Measurements from ENCODE around the gene NPM3.

NPM3 gene

DNA sequence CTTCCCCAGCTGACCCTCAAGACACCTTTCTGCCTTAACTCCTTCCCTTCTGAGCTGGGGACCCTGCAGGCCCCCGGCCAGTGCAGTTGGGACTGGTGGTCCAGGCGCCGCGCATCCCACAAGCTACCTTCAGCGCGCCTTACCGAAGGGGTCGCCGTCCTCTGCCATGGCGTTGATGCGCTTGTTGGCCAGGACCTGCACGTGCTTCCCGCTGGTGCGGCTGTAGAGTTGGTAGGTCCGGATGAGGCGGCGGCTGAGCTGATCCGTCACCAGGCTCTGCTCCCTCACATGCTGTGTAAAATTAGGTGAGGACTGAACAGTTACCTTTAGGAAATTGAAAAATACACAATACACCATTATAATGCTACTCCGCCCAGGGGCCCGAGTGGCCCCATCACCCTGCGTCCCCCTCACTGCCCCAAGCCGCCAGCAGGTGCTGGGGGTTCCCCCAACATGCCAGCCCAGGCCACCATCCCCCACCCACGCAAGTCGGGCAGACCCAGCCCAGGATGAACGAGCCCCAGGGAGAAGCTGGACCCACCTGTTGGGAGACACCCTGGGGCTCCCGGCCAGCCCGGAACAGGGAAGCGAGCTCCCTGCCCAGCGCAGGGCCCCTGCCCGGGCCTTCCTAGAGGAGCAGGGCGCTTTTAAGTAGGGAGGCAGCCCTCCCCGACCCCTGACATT lies 8.5 kb downstream of the NPM3 start:
- DNase-seq (ENCODE audit: low read depth) = no peak

DNA sequence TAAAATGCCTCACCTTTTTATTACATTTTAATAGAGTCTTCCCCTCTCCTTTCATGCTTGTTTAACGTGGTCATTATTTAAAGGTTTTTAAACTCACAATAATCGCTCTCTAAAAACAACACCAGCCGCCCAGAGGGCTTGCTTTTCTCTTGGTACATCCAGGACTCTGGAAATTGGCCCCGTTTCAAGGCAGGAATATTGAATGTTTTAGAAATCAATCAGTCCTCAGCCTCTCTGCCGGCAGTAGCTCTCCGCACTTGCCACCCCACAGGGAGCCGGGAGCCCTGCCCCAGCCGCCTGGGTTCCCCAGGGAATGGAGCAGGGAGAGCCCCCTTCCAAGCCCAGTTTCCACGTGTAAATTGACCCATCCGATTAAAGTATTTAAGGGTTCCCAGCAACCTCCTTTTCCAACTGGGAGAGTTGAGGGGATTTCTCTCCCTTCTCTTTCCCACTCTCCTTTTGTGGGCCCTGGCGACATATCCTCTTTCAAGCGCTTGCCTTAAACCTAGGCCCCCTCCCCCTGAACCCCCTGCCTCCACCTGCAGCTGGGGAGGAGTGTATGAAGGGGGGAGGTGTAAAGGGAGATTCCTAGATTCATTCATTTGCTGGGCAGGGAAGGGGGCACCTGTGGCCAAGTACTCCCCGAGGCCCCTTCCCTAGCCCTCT lies 9.2 kb downstream of the NPM3 start:
- no peak for DNase-seq (ENCODE audit: low read depth)

DNA sequence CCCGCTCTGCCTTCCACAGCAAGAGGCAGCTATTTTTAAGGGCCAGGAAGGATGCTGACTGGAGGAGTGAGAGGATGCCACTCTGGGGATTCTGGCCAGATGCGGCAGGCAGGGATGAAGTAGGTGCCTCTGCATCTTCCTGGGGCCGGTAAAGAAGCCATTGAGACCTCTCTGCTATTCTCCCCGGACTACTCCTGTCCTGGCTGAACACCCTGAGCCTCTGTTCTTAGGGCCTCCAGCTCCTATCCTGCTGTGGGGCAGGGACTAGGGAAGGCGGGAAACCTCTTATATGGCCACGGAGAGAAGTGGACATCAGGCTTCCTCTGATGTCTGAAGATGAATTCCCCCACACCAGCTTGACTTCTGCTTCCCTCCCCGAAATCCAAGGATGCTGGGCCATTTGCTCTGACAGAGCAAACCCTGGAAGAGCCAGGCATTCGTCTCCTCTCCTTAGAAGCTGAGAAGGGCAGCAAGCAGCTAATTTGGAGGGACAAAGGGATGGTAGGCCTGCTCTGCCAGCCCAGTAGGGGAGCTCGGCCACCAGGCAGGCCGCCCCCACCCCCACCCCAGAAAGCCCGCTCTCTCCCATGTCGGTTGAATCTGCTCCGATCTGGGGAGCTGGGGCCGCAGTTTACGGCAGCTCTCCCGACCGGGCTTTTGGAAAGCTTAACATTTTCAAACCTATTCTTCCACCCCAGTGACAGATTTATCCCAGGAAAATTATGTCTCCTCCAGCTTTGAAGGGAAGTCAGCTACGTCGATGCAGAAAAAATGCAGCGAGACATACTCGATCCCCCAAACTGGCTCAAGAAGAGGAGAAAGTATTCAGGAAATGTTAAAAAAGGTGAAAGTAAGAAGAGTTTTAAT lies 10.1 kb downstream of the NPM3 start:
- no peak for DNase-seq (ENCODE audit: low read depth)

GRCh38 chr10:101772017-101772894 lies 11.0 kb downstream of the NPM3 start:
- no peak for DNase-seq (ENCODE audit: low read depth)

- no peak for DNase-seq (ENCODE audit: low read depth)
Measured at GRCh38 chr10:101771380-101771779, 11.9 kb downstream of the NPM3 start.

GRCh38 chr10:101770331-101771215 lies 12.7 kb downstream of the NPM3 start:
- no peak for DNase-seq (ENCODE audit: low read depth)

GRCh38 chr10:101769541-101770180 lies 13.6 kb downstream of the NPM3 start:
- DNase-seq (ENCODE audit: low read depth) = no peak

GRCh38 chr10:101768791-101769170 lies 14.5 kb downstream of the NPM3 start:
- DNase-seq (ENCODE audit: low read depth) = no peak

DNA sequence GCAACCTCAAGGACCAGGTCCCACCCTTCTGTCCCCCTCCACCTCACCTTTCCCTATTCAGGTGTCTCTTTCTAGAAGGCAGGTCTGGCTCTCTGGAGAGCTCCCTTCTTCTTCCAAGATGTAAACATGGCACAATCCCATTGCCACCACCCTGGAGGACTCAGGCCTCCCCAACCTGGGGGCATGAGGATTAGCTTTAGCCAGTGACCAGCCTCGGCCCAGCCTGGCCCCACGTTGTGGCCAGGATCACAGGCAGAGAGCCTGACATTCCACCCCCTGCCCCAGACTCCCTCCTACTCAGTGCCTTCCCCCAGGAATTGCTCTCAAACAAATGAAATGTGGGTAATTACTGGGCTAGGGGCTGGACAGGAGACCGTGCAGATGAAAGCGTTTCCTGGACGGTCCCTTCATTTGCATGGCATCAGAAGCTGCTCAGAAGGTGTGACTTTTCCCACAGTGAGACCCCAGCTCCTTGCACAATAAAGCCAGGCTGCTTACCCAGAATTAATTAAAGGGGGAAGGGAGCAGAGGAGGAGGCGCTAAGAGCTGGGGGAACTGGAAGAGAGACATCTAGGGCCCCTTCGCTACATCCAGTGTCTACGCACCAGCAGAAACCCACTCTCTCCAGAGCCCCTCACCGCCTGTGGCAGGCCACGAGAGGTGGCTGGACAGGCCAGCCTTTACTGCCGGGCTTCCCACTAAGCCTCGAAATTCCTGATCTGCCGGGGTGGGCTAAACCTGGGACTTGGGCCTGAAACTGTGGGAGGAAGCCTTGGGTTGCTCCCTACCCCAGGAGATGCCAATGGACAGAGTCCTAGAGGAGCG lies 15.1 kb downstream of the NPM3 start:
- DNase-seq (ENCODE audit: low read depth) = no peak

- no peak for DNase-seq (ENCODE audit: low read depth)
Measured at GRCh38 chr10:101767600-101767945, 15.7 kb downstream of the NPM3 start.

- DNase-seq (ENCODE audit: low read depth) = no peak
Measured at GRCh38 chr10:101766753-101767599, 16.3 kb downstream of the NPM3 start.

GRCh38 chr10:101766306-101766705 lies 16.9 kb downstream of the NPM3 start:
- no peak for DNase-seq (ENCODE audit: low read depth)

DNA sequence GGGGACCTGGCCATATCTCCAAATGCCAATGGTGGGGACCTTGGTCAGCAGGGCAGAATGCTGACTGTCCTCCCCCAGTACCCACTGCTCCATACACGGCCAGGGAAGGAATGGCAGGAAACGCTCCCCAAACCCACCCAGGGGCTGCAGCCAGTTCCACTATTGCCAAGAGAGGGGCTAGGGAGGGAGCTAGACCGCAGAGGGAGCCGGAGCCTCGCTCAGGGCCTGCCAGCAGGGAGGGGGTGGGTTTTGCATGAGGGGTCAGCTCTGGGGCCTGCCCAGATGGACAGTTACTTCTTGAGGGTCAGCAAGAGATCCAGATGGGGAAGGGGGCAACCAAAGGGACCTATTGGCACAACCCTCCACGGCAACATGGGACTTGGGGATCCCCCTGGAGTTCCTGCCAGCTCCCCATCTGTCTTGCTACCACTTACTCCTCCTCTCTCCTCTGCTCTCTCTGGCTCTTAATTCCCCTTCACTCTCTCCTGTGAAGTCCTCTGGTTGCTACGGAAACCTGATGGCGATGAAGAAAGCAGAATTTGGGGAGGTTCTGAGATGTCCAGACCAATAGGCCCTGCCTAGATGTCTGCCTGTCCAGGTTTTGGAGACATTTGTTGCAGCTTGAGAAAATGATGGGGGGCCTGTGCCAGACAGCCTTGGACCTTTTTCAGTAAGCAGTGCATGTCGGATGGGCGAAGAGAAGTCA lies 20.0 kb downstream of the NPM3 start:
- no peak for DNase-seq (ENCODE audit: low read depth)

DNA sequence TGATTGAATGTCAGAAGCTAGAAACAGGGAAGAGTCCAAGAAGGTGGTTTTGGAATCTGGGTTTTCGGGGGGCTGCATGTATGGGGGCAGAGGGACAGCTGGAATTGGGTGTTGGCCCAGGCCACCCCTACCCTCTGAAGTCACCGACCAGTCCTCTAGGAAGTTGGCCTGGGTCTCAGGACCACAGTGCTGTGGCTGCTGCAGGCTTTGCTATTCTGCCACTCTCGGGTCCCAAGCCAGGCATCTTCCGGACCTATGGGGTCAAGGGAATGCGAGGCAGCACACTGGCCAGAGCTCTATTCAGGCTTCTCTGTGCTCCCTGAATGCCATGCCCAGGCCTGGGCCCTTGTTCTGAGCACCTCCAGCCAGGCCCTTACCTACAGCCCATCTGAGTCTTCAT lies 20.5 kb downstream of the NPM3 start:
- DNase-seq (ENCODE audit: low read depth) = no peak

DNA sequence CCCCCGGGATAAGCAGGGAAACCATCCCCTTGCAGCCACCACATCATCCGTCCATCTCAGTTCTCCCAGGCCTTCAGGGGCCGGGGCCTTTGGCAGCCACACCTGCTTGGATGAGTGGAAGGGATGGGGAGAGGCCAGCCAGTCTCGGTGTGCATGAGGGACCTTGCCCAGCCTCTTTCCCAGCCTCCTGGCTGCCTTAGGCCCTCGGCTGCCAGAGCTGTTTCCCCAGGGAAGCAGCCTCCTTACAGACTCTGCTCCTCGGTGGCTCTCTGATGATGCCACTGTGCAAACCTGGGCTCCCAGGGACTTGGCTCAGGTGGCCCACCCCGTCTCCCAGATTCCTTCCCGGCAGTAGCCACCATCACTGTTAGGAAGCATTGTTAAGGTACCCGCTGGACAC lies 22.0 kb downstream of the NPM3 start:
- DNase-seq (ENCODE audit: low read depth) = no peak

DNA sequence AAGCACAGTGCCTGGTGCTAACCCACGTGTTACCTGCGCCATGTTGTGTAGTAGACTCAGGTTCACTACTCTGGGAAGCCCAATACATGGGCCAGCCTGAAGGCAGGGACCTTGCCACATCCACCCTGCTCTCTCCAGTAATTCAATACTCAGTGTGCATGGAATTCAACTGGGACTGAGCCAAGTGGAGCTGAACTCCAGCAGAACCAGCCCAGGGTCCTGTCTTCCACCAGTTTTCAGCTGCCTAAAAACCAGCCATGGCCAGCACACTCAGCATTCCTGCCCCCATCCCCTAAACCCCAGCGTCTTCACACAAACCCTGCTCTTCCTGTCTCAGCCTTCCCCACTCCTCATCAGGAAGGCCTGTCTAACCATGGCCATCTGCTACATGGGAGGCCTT lies 22.7 kb downstream of the NPM3 start:
- no peak for DNase-seq (ENCODE audit: low read depth)

- no peak for DNase-seq (ENCODE audit: low read depth)
Measured at GRCh38 chr10:101759309-101760247, 23.7 kb downstream of the NPM3 start.

All from activated gamma-delta T cell treated with anti-CD3 and anti-CD28 coated beads, Interleukin-2, amount 50 U/mL, for 16 hours (primary cell).